ENCODE data around the gene TM9SF1.

DNA sequence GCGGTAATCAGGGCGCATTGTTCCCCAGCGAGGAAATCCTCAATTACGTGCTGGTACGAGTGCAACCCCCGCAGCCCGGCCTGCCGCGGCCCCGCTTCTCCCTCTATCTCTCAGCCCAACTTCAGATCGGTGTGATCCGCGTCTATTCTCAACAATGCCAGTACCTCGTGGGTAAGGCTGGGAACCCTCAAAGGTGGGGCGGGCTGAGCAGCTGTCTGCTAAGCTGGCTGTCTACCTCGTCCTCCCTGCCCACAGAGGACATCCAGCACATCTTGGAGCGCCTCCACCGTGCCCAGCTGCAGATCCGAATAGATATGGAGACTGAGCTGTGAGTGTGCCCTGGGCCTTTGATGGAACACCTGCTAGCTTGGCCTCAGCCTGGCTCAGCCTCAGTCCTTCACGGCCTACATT is 22.4 kb downstream of the TM9SF1 start:
- no peak for TF ChIP-seq CTCF (conservative IDR thresholded peaks at IDR 0.05 in 1 of 2, IDR thresholded peaks at IDR 0.05 in 1 of 2; ENCODE audit: extremely low read depth in 1 of 2, insufficient read depth in 1 of 2, low read depth in 1 of 2, low read length in 2 of 2)
- no peak for TF ChIP-seq EZH2 (IDR thresholded peaks at IDR 0.05; ENCODE audit: borderline replicate concordance, low read length)

All from mammary epithelial cell (primary cell).